GM12878 (cell line): Measurements from ENCODE around the gene PTPRM.

ENCODE experiments used
- CTCF ChIP-seq, 3 experiments: IDR thresholded peaks in 2 of 3; conservative IDR thresholded peaks in 1 of 3; 2 replicates each; pipeline ENCODE4 v1.5.1; 2011; ENCODE audit warnings: low read depth in 3 of 3, low read length in 3 of 3, mild to moderate bottlenecking in 3 of 3, control low read depth in 2 of 3, moderate library complexity in 2 of 3, inconsistent platforms in 1 of 3, mixed read lengths in 1 of 3; ENCODE audit not compliant: control insufficient read depth in 2 of 3, insufficient read depth in 1 of 3; ENCODE audit errors: extremely low read depth in 1 of 3
- CUX1 ChIP-seq: IDR thresholded peaks from 2 replicates; pipeline ENCODE4 v1.6.1; 2012; ENCODE audit warnings: improper control_type of control experiment, low read depth, low read length; ENCODE audit not compliant: insufficient replicate concordance
- EP300 ChIP-seq, 2 experiments: fragments of 150-350 bp in 1 of 2; IDR thresholded peaks; 2 replicates each; pipeline ENCODE4 v1.6.1; 2011 to 2012; ENCODE audit warnings: low read depth in 2 of 2, low read length in 2 of 2, borderline replicate concordance in 1 of 2, improper control_type of control experiment in 1 of 2, inconsistent platforms in 1 of 2; ENCODE audit not compliant: control insufficient read depth in 1 of 2
- EZH2 ChIP-seq: IDR thresholded peaks from 2 replicates; pipeline ENCODE4 v1.6.1; 2012; ENCODE audit warnings: low read depth, mild to moderate bottlenecking, control low read depth, inconsistent platforms, low read length, borderline replicate concordance; ENCODE audit not compliant: control insufficient read depth
- FOS ChIP-seq: IDR thresholded peaks from 3 replicates; pipeline ENCODE4 v1.6.1; 2011; ENCODE audit warnings: borderline replicate concordance; ENCODE audit not compliant: insufficient read length; ENCODE audit errors: extremely low read depth
- HSF1 ChIP-seq: fragments of 150-350 bp; IDR thresholded peaks from 2 replicates; pipeline ENCODE4 v1.6.1; 2014; ENCODE audit warnings: mild to moderate bottlenecking, low read depth, low read length
- KDM1A ChIP-seq: fragments of 200-600 bp; sonication (generic); IDR thresholded peaks from 2 replicates; pipeline ENCODE4 v1.6.1; 2016; ENCODE audit warnings: borderline replicate concordance
- NFYA ChIP-seq: IDR thresholded peaks from 2 replicates; pipeline ENCODE4 v1.6.1; 2011; ENCODE audit warnings: low read depth, mild to moderate bottlenecking, low read length, improper control_type of control experiment, borderline replicate concordance
- RAD21 ChIP-seq: IDR thresholded peaks from 2 replicates; pipeline ENCODE4 v1.6.1; 2011; ENCODE audit warnings: mild to moderate bottlenecking, low read depth, low read length, moderate library complexity; ENCODE audit not compliant: insufficient read depth
- RBBP5 ChIP-seq: fragments of 200-600 bp; sonication (generic); conservative IDR thresholded peaks from 2 replicates; pipeline ENCODE4 v1.6.1; 2016
- SMC3 ChIP-seq: IDR thresholded peaks from 2 replicates; pipeline ENCODE4 v1.6.1; 2011; ENCODE audit warnings: low read length, improper control_type of control experiment, borderline replicate concordance
- TCF12 ChIP-seq: IDR thresholded peaks from 2 replicates; pipeline ENCODE4 v1.6.1; 2011; ENCODE audit warnings: low read depth, mild to moderate bottlenecking, low read length
- USF2 ChIP-seq: IDR thresholded peaks from 2 replicates; pipeline ENCODE4 v1.6.1; 2011; ENCODE audit warnings: low read depth, low read length, improper control_type of control experiment, borderline replicate concordance
- YY1 ChIP-seq: IDR thresholded peaks from 2 replicates; pipeline ENCODE4 v1.6.1; 2011; ENCODE audit warnings: low read depth, mild to moderate bottlenecking, low read length

- TF ChIP-seq USF2 = no peak
- TF ChIP-seq TCF12 = no peak
- TF ChIP-seq SMC3 = no peak
- TF ChIP-seq CTCF (IDR thresholded peaks at IDR 0.05 in 2 of 3, conservative IDR thresholded peaks at IDR 0.05 in 1 of 3; ENCODE audit: control insufficient read depth in 2 of 3, extremely low read depth in 1 of 3, insufficient read depth in 1 of 3, low read depth in 3 of 3, low read length in 3 of 3) = no peak
- no peak for TF ChIP-seq YY1
- no peak for TF ChIP-seq HSF1
- TF ChIP-seq NFYA = no peak
- no peak for TF ChIP-seq FOS
- no peak for TF ChIP-seq RBBP5
- no peak for TF ChIP-seq EZH2
- no peak for TF ChIP-seq RAD21
- no peak for TF ChIP-seq CUX1
- TF ChIP-seq KDM1A = no peak
- TF ChIP-seq EP300 (IDR thresholded peaks at IDR 0.05; ENCODE audit: borderline replicate concordance in 1 of 2, control insufficient read depth in 1 of 2, low read depth in 2 of 2, low read length in 2 of 2) = no peak
Measured at GRCh38 chr18:7878265-7879211, 311.4 kb downstream of the PTPRM start.
